HG03139 (cell line): Measurements from ENCODE around the gene SMIM14.
"Not testable (repeated sequence)": the region's sequence is repeated elsewhere in the genome, so short reads cannot be mapped to it uniquely, and the experiment has no call there.

Source experiments
- ATAC-seq: cut with Tn5 transposase; IDR thresholded peaks from one replicate; pipeline ENCODE4 v1.9.1; 2021; ENCODE audit not compliant: unreplicated experiment

SMIM14 gene

GRCh38 chr4:39638354-39639239, at the start of gene SMIM14:
Gene SMIM14 (minus strand): TSS chr4:39638865. CDS start chr4:39605145, 33,720 bp downstream.
- ATAC-seq, result peak; percentile 75

- ATAC-seq, result no peak
Observed at GRCh38 chr4:39687014-39687413, 48.3 kb upstream of the SMIM14 start.

- ATAC-seq, result no peak
Observed at GRCh38 chr4:39685990-39686389, 47.3 kb upstream of the SMIM14 start.

- peak; percentile 80 for ATAC-seq
Observed at GRCh38 chr4:39682138-39682537, 43.5 kb upstream of the SMIM14 start.

- ATAC-seq, result not testable (repeated sequence)
Observed at GRCh38 chr4:39681003-39681402, 42.3 kb upstream of the SMIM14 start.

GRCh38 chr4:39675681-39676080, 37.0 kb upstream of the SMIM14 start:
- not testable (repeated sequence) for ATAC-seq

GRCh38 chr4:39670296-39670695, 31.6 kb upstream of the SMIM14 start:
- ATAC-seq, result not testable (repeated sequence)

- ATAC-seq, result no peak
Observed at GRCh38 chr4:39668887-39669286, 30.2 kb upstream of the SMIM14 start.

- ATAC-seq, result no peak
Observed at GRCh38 chr4:39667706-39668105, 29.0 kb upstream of the SMIM14 start.

- no peak for ATAC-seq
Observed at GRCh38 chr4:39664828-39665731, 26.4 kb upstream of the SMIM14 start.

- ATAC-seq, result no peak
Observed at GRCh38 chr4:39662683-39663082, 24.0 kb upstream of the SMIM14 start.

GRCh38 chr4:39660757-39661156, 22.1 kb upstream of the SMIM14 start:
- ATAC-seq, result no peak

- ATAC-seq, result no peak
Observed at GRCh38 chr4:39660045-39660444, 21.4 kb upstream of the SMIM14 start.

GRCh38 chr4:39658756-39659155, 20.1 kb upstream of the SMIM14 start:
- no peak for ATAC-seq

GRCh38 chr4:39657465-39657864, 18.8 kb upstream of the SMIM14 start:
- ATAC-seq, result peak; percentile 63

GRCh38 chr4:39656638-39657037, 18.0 kb upstream of the SMIM14 start:
- ATAC-seq, result not testable (repeated sequence)

- ATAC-seq, result no peak
Observed at GRCh38 chr4:39655876-39656275, 17.2 kb upstream of the SMIM14 start.

- ATAC-seq, result no peak
Observed at GRCh38 chr4:39655211-39655610, 16.5 kb upstream of the SMIM14 start.

GRCh38 chr4:39651586-39651985, 12.9 kb upstream of the SMIM14 start:
- ATAC-seq, result not testable (repeated sequence)

GRCh38 chr4:39649639-39650265, 11.1 kb upstream of the SMIM14 start:
- no peak for ATAC-seq
